ENCODE results near the gene DEDD2. TPM values are rescaled to one million over a fixed set of nuclear protein-coding genes. Genes with fewer than 3 reads are reported as not detected.

The DEDD2 gene
- total RNA-seq, 1 experiment from 2014 or later = 45.6 TPM

GRCh38 chr19:42204664-42205063, 12.8 kb downstream of the DEDD2 start:
- DNase-seq = no peak
- H3K9me2 ChIP-seq (ENCODE audit: insufficient read depth) = no peaks in the 10 kb centered on the region
- H3F3A ChIP-seq (ENCODE audit: insufficient read depth, low read depth) = peaks cover 52% of the 10 kb centered on the region
- peaks cover 38% of the 10 kb centered on the region for H3K4me1 ChIP-seq (replicated peaks; ENCODE audit: insufficient read depth)
- no TSS peak for BruUV-seq (replicated peaks)
- POLR2A ChIA-PET (ENCODE audit: unreplicated experiment) = no interaction called here
- H3K9me3 ChIP-seq (ENCODE audit: insufficient read depth, low read depth) = no peaks in the 10 kb centered on the region
- H4K20me1 ChIP-seq (ENCODE audit: insufficient read depth) = 0 out of 2 replicates have a peak, but pooled peaks cover 3% of the 10 kb centered on the region
- H3K27me3 ChIP-seq (ENCODE audit: insufficient read depth, low read depth) = no peaks in the 10 kb centered on the region
- H3K36me3 ChIP-seq (ENCODE audit: low read depth) = peaks cover 55% of the 10 kb centered on the region
- intact Hi-C loops (cut with micrococcal nuclease; ENCODE audit: unreplicated experiment) = loop anchor here (5.0 kb wide), 1 partner anchor 38 kb away; the partner anchor contains the start of gene GSK3A
- no peak overlapping the region for H3K4me3 ChIP-seq
- no peak overlapping the region for H3K27ac ChIP-seq
- no peak for TF ChIP-seq CTCF (conservative IDR thresholded peaks at IDR 0.05)
- TF ChIP-seq EZH2 (IDR thresholded peaks at IDR 0.05; ENCODE audit: low read depth) = no peak
- H3K79me2 ChIP-seq (ENCODE audit: low read depth) = peaks cover 81% of the 10 kb centered on the region
- no peak overlapping the region for H3K4me2 ChIP-seq
- CTCF ChIA-PET = no interaction called here
- H2AFZ ChIP-seq = no peak overlapping the region

- Histone ChIP-seq H3K79me2 (ENCODE audit: low read depth) (peaks cover 75% of the 10 kb centered on the region), H3K4me1 (replicated peaks; ENCODE audit: insufficient read depth) (peaks cover 28% of the 10 kb centered on the region), H3F3A (ENCODE audit: insufficient read depth, low read depth) (peaks cover 46% of the 10 kb centered on the region), H3K9me3 (ENCODE audit: insufficient read depth, low read depth) (no peaks in the 10 kb centered on the region), H3K9me2 (ENCODE audit: insufficient read depth) (no peaks in the 10 kb centered on the region), H3K36me3 (ENCODE audit: low read depth) (peaks cover 46% of the 10 kb centered on the region), H4K20me1 (ENCODE audit: insufficient read depth) (0 out of 2 replicates have a peak, but pooled peaks cover 3% of the 10 kb centered on the region), H2AFZ (no peak overlapping the region), H3K27me3 (ENCODE audit: insufficient read depth, low read depth) (no peaks in the 10 kb centered on the region), H3K4me2 (no peak overlapping the region), H3K4me3 (no peak overlapping the region), H3K27ac (no peak overlapping the region)
- POLR2A ChIA-PET (ENCODE audit: unreplicated experiment) = no interaction called here
- no peak for DNase-seq
- intact Hi-C loops (cut with micrococcal nuclease; ENCODE audit: unreplicated experiment) = no loop called here
- BruUV-seq (replicated peaks) = no TSS peak
- no peak for TF ChIP-seq CTCF (conservative IDR thresholded peaks at IDR 0.05)
- no peak for TF ChIP-seq EZH2 (IDR thresholded peaks at IDR 0.05; ENCODE audit: low read depth)
- CTCF ChIA-PET = no interaction called here
Observed at GRCh38 chr19:42203700-42204099, 13.8 kb downstream of the DEDD2 start.

GRCh38 chr19:42202290-42202880, 15.1 kb downstream of the DEDD2 start:
- H3K36me3 ChIP-seq (ENCODE audit: low read depth) = peaks cover 40% of the 10 kb centered on the region
- no peaks in the 10 kb centered on the region for H3K27me3 ChIP-seq (ENCODE audit: insufficient read depth, low read depth)
- no peak for DNase-seq
- H3K27ac ChIP-seq = no peak overlapping the region
- peaks cover 68% of the 10 kb centered on the region for H3K79me2 ChIP-seq (ENCODE audit: low read depth)
- H3K9me3 ChIP-seq (ENCODE audit: insufficient read depth, low read depth) = no peaks in the 10 kb centered on the region
- H2AFZ ChIP-seq = no peak overlapping the region
- H4K20me1 ChIP-seq (ENCODE audit: insufficient read depth) = 0 out of 2 replicates have a peak, but pooled peaks cover 3% of the 10 kb centered on the region
- BruUV-seq (replicated peaks) = no TSS peak
- ChIA-PET CTCF (no interaction called here), POLR2A (ENCODE audit: unreplicated experiment) (no interaction called here)
- no peak for TF ChIP-seq CTCF (conservative IDR thresholded peaks at IDR 0.05)
- TF ChIP-seq EZH2 (IDR thresholded peaks at IDR 0.05; ENCODE audit: low read depth) = no peak
- H3F3A ChIP-seq (ENCODE audit: insufficient read depth, low read depth) = peaks cover 35% of the 10 kb centered on the region
- H3K4me3 ChIP-seq = no peak overlapping the region
- peaks cover 19% of the 10 kb centered on the region for H3K4me1 ChIP-seq (replicated peaks; ENCODE audit: insufficient read depth)
- no peak overlapping the region for H3K4me2 ChIP-seq
- H3K9me2 ChIP-seq (ENCODE audit: insufficient read depth) = no peaks in the 10 kb centered on the region
- intact Hi-C loops (cut with micrococcal nuclease; ENCODE audit: unreplicated experiment) = no loop called here
